Coronary artery (tissue), 2 donors: ENCODE data around the gene ADIPOR2.

Source experiments
- DNase-seq: peaks from one replicate; pipeline ENCODE4 v3.0.0-alpha.2; 2017; ENCODE audit warnings: low spot score
- H3K27ac ChIP-seq, 2 donors: fragments of 200-600 bp; sonication (generic); one replicate each; pipeline ENCODE4 v1.5.1; 2016 to 2019
- H3K4me3 ChIP-seq: fragments of 200-600 bp; sonication (generic); 2 replicates; pipeline ENCODE4 v1.5.1; 2016; ENCODE audit warnings: mild to moderate bottlenecking, moderate library complexity
- CTCF ChIP-seq: fragments of 200-600 bp; sonication (generic); IDR thresholded peaks from one replicate; pipeline ENCODE4 v1.5.1; 2019; ENCODE audit warnings: antibody characterized with exemption

ADIPOR2 gene

DNA sequence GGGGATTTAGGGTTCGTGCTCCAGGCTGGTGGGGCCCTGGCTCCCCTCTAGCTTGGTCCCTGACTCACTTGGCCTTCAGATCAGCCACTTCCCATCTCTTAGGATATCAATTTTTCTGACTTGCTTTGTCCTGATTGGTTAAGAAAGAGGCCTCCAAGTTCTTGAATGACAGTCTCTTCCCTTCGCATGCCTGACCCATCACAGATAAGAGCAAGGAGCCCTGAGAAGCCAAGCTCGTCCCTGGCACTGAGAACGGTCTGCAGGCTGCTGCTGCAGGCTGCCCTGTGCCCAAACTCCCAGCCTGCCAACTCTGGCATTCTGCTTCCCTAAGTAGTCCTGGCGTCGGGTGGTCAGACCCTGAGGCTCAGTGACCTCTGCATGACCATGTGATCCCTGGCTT is 128.7 kb downstream of the ADIPOR2 start:
- TF ChIP-seq CTCF, result no peak
- Histone ChIP-seq H3K27ac (no peak overlapping the region), H3K4me3 (no peak overlapping the region)
- no peak for DNase-seq

- no peak within 1 kb of the TSS for H3K4me3 ChIP-seq
- no peak for DNase-seq
These were observed 129.5 kb downstream of the ADIPOR2 start, which contains the start of gene LRTM2 for GRCh38 chr12:1820191-1820895. Gene LRTM2 (plus strand): TSS chr12:1820565. CDS start chr12:1828149, 7,584 bp downstream.

DNA sequence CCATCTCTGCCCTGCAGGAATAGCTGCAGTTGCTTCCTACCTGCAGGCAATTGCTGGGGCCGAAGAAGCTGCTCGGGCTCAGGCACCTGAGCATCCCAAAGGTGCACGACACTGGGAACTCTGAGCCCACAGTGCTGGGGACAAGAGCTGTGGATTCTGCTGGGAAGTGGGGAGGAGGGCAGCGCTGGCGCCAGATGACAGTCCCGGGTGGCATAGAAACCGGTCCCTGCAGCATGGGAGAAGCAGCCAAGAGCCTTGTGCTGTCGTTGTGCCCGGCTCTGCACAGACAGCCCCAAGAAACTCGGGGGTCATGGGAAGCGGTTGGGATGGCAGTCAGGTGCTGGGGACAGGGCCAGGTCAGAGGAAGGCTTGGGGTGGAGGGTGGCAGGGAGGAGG is 130.0 kb downstream of the ADIPOR2 start:
- Histone ChIP-seq H3K4me3 (no peak overlapping the region), H3K27ac (no peak overlapping the region)
- TF ChIP-seq CTCF, result no peak
- DNase-seq, result no peak

More at GRCh38 chr12:1820191-1820895, 129.5 kb downstream of the ADIPOR2 start, which contains the start of gene LRTM2:
- no peak for TF ChIP-seq CTCF
- no peak within 1 kb of the TSS for H3K27ac ChIP-seq

- Histone ChIP-seq H3K4me3 (no peak overlapping the region), H3K27ac (no peak overlapping the region)
- no peak for TF ChIP-seq CTCF
- no peak for DNase-seq
These were observed 130.9 kb downstream of the ADIPOR2 start for GRCh38 chr12:1821805-1822204.

DNA sequence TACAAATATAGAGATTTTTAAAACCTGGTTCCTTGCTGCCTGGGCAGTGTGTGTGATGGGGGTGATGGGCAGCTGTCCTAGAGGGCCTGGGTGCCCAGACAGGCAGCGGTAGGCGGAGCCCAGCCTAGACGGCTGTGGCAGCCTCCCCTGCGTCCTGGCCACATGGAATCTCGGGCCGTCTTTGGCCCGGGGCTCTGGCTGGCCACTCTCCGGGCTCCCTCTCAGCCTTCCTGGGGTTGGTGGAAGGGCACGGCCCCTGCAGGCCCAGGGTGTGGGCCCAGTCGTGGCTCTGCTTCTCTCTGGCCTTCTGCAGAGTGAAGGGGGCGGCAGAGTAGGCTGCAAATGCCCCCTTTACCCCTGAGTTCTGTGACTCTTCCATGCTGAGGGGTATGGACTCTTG is 131.8 kb downstream of the ADIPOR2 start:
- no peak overlapping the region for H3K27ac ChIP-seq
- no peak for TF ChIP-seq CTCF
- no peak for DNase-seq
- H3K4me3 ChIP-seq, result no peak overlapping the region

DNA sequence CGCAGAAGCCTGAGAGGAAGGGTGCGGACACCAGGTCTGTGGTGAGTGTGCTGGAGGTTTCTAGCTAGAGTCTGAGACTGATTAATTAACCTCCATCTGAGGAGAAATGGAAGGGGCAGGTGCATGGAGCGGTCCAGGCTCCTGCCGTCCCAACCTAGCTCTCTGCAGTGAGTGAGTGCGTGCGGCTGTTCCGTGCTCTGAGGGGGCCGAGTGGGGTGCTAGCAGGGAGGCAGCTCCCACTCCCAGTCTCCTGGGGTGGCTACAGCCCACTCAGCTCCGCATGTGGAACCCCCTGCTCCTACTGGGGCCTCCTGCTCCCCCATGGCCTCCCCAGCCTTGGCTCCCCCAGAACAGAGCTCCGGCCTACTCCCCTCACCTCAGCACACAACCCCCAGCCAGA is 132.4 kb downstream of the ADIPOR2 start:
- Histone ChIP-seq H3K27ac (no peak overlapping the region), H3K4me3 (no peak overlapping the region)
- TF ChIP-seq CTCF, result no peak

GRCh38 chr12:1825382-1826102 is 134.7 kb downstream of the ADIPOR2 start:
- H3K4me3 ChIP-seq, result no peak overlapping the region
- TF ChIP-seq CTCF, result no peak
- H3K27ac ChIP-seq, result no peak overlapping the region
- DNase-seq, result no peak

More for the DNA sequence above, 132.4 kb downstream of the ADIPOR2 start:
- no peak for DNase-seq
